SU-DHL-6 (cell line): ENCODE data around the gene SPDYE2.
"Not testable (repeated sequence)": the region's sequence is repeated elsewhere in the genome, so short reads cannot be mapped to it uniquely, and the experiment has no call there.

Experiments
- H2AFZ ChIP-seq: fragments of 200-600 bp; sonication (generic); 2 replicates; pipeline ENCODE4 v1.6.1; 2014; ENCODE audit warnings: low read depth, mild to moderate bottlenecking, moderate library complexity, mixed read lengths, antibody characterized with exemption, low read length; ENCODE audit not compliant: severe bottlenecking
- H3F3A ChIP-seq: fragments of 200-600 bp; shearing (Covaris generic); 2 replicates; pipeline ENCODE4 v1.6.0; 2016; ENCODE audit warnings: antibody characterized with exemption, mild to moderate bottlenecking; ENCODE audit not compliant: insufficient read depth
- H3K27ac ChIP-seq: fragments of 200-600 bp; sonication (generic); 2 replicates; pipeline ENCODE4 v1.5.1; 2016; ENCODE audit warnings: low read depth, mild to moderate bottlenecking, low read length, moderate library complexity, mixed read lengths
- H3K27me3 ChIP-seq: fragments of 200-600 bp; sonication (generic), shearing (Covaris generic); 2 replicates; pipeline ENCODE4 v1.6.0; 2014; ENCODE audit warnings: mild to moderate bottlenecking, low read length
- H3K36me3 ChIP-seq: fragments of 200-600 bp; sonication (generic); 2 replicates; pipeline ENCODE4 v1.6.1; 2014; ENCODE audit warnings: mild to moderate bottlenecking, low read length, mixed read lengths
- H3K4me2 ChIP-seq: fragments of 300-600, 200-600 bp; shearing (Covaris generic), sonication (generic); 2 replicates; pipeline ENCODE4 v1.6.0; 2014; ENCODE audit warnings: low read length, low read depth, mild to moderate bottlenecking; ENCODE audit not compliant: poor library complexity, severe bottlenecking
- H3K4me3 ChIP-seq: fragments of 200-600 bp; sonication (generic); 2 replicates; pipeline ENCODE4 v1.5.1; 2014; ENCODE audit warnings: antibody characterized with exemption, low read length, mild to moderate bottlenecking, mixed read lengths; ENCODE audit not compliant: insufficient read depth, poor library complexity, severe bottlenecking
- H3K79me2 ChIP-seq: fragments of 200-600 bp; sonication (generic); 2 replicates; pipeline ENCODE4 v1.6.1; 2014; ENCODE audit warnings: mild to moderate bottlenecking, low read length, moderate library complexity; ENCODE audit not compliant: insufficient read depth
- H3K9ac ChIP-seq: fragments of 200-600 bp; sonication (generic); 2 replicates; pipeline ENCODE4 v1.7.0; 2014; ENCODE audit warnings: mild to moderate bottlenecking, low read length
- H3K9me2 ChIP-seq: fragments of 200-600 bp; sonication (generic); replicated peaks from 2 replicates; pipeline ENCODE4 v1.6.1; 2014; ENCODE audit warnings: low read length; ENCODE audit not compliant: insufficient read depth
- H3K9me3 ChIP-seq: fragments of 200-600 bp; sonication (generic); 2 replicates; pipeline ENCODE4 v1.6.1; 2014; ENCODE audit warnings: low read length, mixed read lengths; ENCODE audit not compliant: insufficient read depth
- H4K20me1 ChIP-seq: fragments of 200-600 bp; sonication (generic); 2 replicates; pipeline ENCODE4 v1.6.1; 2014; ENCODE audit warnings: low read depth, mild to moderate bottlenecking, antibody characterized with exemption, low read length, moderate library complexity, mixed read lengths

The SPDYE2 gene

DNA sequence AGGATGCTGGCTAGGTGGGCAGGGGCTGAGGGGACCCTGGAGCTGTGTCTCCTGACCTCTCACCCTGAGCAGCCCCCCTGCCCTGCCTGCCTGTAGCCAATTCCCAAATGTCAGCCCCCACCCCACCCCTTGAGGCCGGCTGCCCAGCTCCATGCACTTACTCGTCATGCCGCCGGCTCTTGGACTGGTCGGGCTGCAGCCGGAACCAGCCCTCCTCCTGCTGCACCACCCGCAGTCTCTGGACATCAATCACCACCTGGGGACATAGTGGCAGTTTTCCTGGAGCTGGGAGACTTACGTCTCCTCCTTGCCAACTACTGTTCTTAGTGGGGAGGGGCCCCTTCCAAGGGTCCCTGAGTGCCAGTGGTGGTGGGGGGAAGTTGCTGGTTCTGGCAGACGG is 48.7 kb downstream of the SPDYE2 start:
- not testable (repeated sequence) for H3K4me2 ChIP-seq, H3K36me3 ChIP-seq, H2AFZ ChIP-seq, H3K9ac ChIP-seq, H3K27ac ChIP-seq, H3K9me3 ChIP-seq, H3K79me2 ChIP-seq, H3F3A ChIP-seq, H3K4me3 ChIP-seq, H3K9me2 ChIP-seq, H3K27me3 ChIP-seq, H4K20me1 ChIP-seq

- H3F3A ChIP-seq, H3K9me2 ChIP-seq, H3K4me3 ChIP-seq, H3K79me2 ChIP-seq, H3K27me3 ChIP-seq, H3K27ac ChIP-seq, H3K36me3 ChIP-seq, H4K20me1 ChIP-seq, H3K4me2 ChIP-seq, H2AFZ ChIP-seq, H3K9me3 ChIP-seq, H3K9ac ChIP-seq: not testable (repeated sequence)
Measured at GRCh38 chr7:102602317-102602716, 51.3 kb downstream of the SPDYE2 start.

DNA sequence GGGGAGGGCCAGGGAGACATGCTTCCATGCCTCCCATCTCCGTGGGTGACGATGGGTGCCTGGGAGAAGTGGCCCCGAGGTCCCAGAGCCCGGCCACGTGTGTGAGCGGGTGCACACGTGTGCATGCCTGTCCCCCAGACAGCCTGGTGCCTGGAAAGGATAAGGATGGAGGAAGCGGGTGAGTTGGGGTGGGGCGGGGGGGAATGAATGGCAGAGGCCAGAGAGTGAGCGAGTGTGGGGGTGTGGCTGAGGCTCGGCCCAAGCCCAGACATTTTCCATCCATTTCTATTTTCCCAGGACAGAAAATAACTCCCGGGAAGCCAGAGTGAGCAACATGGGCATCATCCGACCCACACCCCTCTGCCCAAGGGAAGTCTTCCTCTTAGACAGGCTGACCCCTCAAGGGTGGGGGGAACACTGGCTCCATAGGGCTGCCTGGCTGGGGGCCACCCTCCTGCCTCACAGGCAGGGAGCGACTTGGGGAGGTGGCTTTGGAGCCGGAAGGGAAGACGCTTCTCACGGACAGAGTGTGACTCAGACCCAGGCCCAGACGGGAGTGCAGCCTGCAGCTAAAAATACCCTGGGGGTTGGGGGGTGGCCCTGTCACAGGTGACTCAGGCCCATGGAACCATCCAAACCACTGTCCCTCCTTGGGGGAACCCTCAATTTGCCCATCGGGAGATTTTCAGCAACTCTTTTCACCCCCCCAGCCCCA is 53.6 kb downstream of the SPDYE2 start:
- H3K79me2 ChIP-seq, H3K27ac ChIP-seq, H2AFZ ChIP-seq, H3K4me3 ChIP-seq, H3K9me2 ChIP-seq, H4K20me1 ChIP-seq, H3K9me3 ChIP-seq, H3F3A ChIP-seq, H3K9ac ChIP-seq, H3K4me2 ChIP-seq, H3K36me3 ChIP-seq, H3K27me3 ChIP-seq: not testable (repeated sequence)

DNA sequence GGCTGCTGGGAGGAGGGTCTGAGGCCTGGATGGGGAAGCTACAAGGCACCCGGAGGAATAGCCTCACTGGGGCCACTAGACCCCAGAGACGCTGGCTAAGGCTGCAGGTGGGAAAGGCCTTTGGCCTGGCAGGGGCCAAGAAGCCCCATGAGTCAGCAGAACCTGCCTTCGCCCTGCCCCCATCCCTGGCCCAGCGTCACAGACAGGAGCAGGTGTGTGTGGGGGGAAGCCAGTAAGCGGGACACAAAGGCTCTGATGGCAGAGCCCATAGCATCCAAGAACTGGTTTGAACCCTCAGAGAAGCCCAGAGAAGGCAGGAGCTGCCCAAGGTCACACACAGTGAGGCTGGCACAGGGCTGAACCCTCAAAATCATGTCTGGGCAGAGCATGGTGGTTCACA is 55.8 kb downstream of the SPDYE2 start:
- H4K20me1 ChIP-seq, H2AFZ ChIP-seq, H3K79me2 ChIP-seq, H3K27ac ChIP-seq, H3K36me3 ChIP-seq, H3K27me3 ChIP-seq, H3F3A ChIP-seq, H3K9me3 ChIP-seq, H3K9ac ChIP-seq, H3K9me2 ChIP-seq, H3K4me2 ChIP-seq, H3K4me3 ChIP-seq: not testable (repeated sequence)

GRCh38 chr7:102609734-102610133 is 58.7 kb downstream of the SPDYE2 start:
- H3K79me2 ChIP-seq, H3K9me3 ChIP-seq, H3K27me3 ChIP-seq, H3K36me3 ChIP-seq, H4K20me1 ChIP-seq, H3K27ac ChIP-seq, H3K4me2 ChIP-seq, H3K4me3 ChIP-seq, H3K9ac ChIP-seq, H3F3A ChIP-seq, H2AFZ ChIP-seq, H3K9me2 ChIP-seq: not testable (repeated sequence)

DNA sequence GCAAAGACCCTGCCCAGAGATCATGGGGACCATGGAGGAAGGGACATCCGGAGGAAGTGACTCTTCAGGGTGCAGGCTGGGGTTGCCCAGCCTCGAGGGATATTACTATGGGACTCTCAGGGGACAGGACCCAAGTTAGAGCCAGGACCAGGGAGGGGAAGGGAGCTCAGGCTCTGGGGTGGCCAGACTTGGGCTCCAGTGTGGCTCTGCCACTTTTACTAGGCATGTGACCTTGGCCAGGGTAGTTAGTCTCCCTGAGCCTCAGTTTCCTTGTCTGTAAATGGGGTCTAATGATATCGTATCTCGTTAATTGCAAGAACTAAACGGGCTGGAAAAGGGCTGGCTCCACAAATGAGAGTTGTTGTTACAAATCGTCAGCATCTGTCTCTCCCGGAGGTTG is 59.4 kb downstream of the SPDYE2 start:
- H3K36me3 ChIP-seq, H3K27me3 ChIP-seq: not testable (repeated sequence)

DNA sequence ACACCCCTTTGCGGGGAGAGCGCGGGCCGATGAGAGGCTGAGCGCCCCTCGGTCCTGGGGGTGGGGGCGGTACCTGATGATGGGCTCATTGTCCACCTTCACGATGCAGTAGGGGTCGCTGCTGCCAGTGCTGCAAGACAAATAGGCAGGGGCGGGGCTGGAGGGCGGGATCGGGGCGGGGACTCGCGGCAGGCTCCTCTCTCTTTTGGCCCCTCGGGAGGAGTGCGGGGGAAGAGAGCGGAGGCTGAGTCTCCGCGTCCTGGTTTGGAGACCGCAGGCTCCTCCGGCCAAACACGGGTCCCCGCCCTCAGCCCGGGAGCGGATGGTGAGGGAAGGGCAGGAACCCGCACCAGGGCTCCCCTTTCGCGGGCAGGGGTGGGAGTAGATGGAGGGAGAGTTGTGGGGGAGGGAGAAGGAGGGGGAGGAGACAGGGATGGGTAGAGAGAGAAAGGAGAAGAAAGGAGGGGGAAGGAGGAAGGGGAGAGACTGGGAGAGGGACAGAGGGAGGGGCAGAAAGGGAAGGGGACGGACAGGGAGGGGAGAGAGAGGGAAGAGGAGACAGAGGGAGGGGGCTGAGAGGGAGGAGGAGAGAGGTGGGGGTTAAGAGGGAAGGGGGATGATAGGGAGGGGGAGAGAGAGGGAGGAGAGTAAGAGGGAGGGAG is 60.1 kb downstream of the SPDYE2 start:
- H3K9me3 ChIP-seq, H2AFZ ChIP-seq, H3K27ac ChIP-seq, H3K9ac ChIP-seq, H3K9me2 ChIP-seq, H3K79me2 ChIP-seq, H4K20me1 ChIP-seq, H3K27me3 ChIP-seq, H3K36me3 ChIP-seq, H3K4me2 ChIP-seq, H3F3A ChIP-seq, H3K4me3 ChIP-seq: not testable (repeated sequence)

More for the DNA sequence above, 59.4 kb downstream of the SPDYE2 start:
- not testable (repeated sequence) for H3K9me3 ChIP-seq, H3K9me2 ChIP-seq, H3K9ac ChIP-seq, H3K4me3 ChIP-seq, H3K4me2 ChIP-seq, H2AFZ ChIP-seq, H3K27ac ChIP-seq, H3F3A ChIP-seq, H3K79me2 ChIP-seq, H4K20me1 ChIP-seq

GRCh38 chr7:102611675-102612325 is 60.8 kb downstream of the SPDYE2 start:
- H3K4me3 ChIP-seq, H3K4me2 ChIP-seq: not testable (repeated sequence)

More at GRCh38 chr7:102611675-102612325, 60.8 kb downstream of the SPDYE2 start:
- not testable (repeated sequence) for H3K79me2 ChIP-seq, H2AFZ ChIP-seq, H3K9me2 ChIP-seq, H3K9ac ChIP-seq, H4K20me1 ChIP-seq, H3K36me3 ChIP-seq, H3K27ac ChIP-seq, H3K9me3 ChIP-seq, H3K27me3 ChIP-seq, H3F3A ChIP-seq
